IMR-90 (cell line): Measurements from ENCODE around the gene SPATA32. TPM values are rescaled to one million over a fixed set of nuclear protein-coding genes. Genes with fewer than 3 reads are reported as not detected.

Experiments used
- ATAC-seq: fragments of 200-7000 bp; cut with Tn5 transposase; 2 replicates; pipeline ENCODE4 v1.9.1; 2020; ENCODE audit warnings: low read depth, mild to moderate bottlenecking, moderate library complexity
- BruUV-seq: library from RNA; stranded (reverse); fragments of 400-500 nt; replicated peaks from 2 replicates; lab custom pipeline; 2021; lab: Mats Ljungman, UMichigan
- CTCF ChIA-PET: fragments of 300-600 bp; formaldehyde crosslinking; extraction: SDS; loops from one replicate; lab custom pipeline; 2021; ENCODE audit warnings: antibody characterized with exemption; lab: Yijun Ruan, JAX
- POLR2A ChIA-PET: fragments of 300-600 bp; sonication (Branson Sonifier 250); formaldehyde crosslinking; loops from one replicate; lab custom pipeline; 2022; ENCODE audit warnings: antibody characterized with exemption; ENCODE audit not compliant: unreplicated experiment; lab: Charles Lee
- DNase-seq: peaks from one replicate; pipeline ENCODE4 v3.0.0; 2013
- H2AFZ ChIP-seq: replicated peaks from 2 replicates; pipeline ENCODE3; 2013; ENCODE audit warnings: low read length, mild to moderate bottlenecking; ENCODE audit not compliant: poor library complexity
- H2AK5ac ChIP-seq: 2 replicates; pipeline ENCODE4 v1.6.1; 2013; ENCODE audit warnings: low read depth, low read length, inconsistent platforms
- H2AK9ac ChIP-seq: replicated peaks from 2 replicates; pipeline ENCODE3; 2013; ENCODE audit warnings: mild to moderate bottlenecking, low read depth, low read length, moderate library complexity; ENCODE audit not compliant: poor library complexity
- H2BK120ac ChIP-seq: 2 replicates; pipeline ENCODE4 v1.6.1; 2013; ENCODE audit warnings: low read depth, low read length, inconsistent platforms
- H2BK15ac ChIP-seq: 3 replicates; pipeline ENCODE4 v1.6.1; 2013; ENCODE audit warnings: low read depth, low read length, inconsistent platforms
- H2BK20ac ChIP-seq: 2 replicates; pipeline ENCODE4 v1.6.1; 2013; ENCODE audit warnings: low read depth, mild to moderate bottlenecking, inconsistent platforms, low read length, moderate library complexity
- H2BK5ac ChIP-seq: 2 replicates; pipeline ENCODE4 v1.6.1; 2013; ENCODE audit warnings: mild to moderate bottlenecking, low read depth, low read length, inconsistent platforms; ENCODE audit not compliant: poor library complexity, severe bottlenecking
- H3K14ac ChIP-seq: replicated peaks from 2 replicates; pipeline ENCODE4 v1.6.1; 2013; ENCODE audit warnings: low read depth, low read length, inconsistent platforms
- H3K18ac ChIP-seq: 2 replicates; pipeline ENCODE4 v1.6.1; 2013; ENCODE audit warnings: low read depth, low read length, control low read depth
- H3K23ac ChIP-seq: 2 replicates; pipeline ENCODE4 v1.6.1; 2013; ENCODE audit warnings: low read depth, low read length, inconsistent platforms
- H3K27ac ChIP-seq: 2 replicates; pipeline ENCODE4 v1.5.1; 2013; ENCODE audit warnings: mild to moderate bottlenecking, control low read depth, low read length; ENCODE audit not compliant: insufficient read depth
- H3K27me3 ChIP-seq: 2 replicates; pipeline ENCODE4 v1.6.1; 2013; ENCODE audit warnings: low read length; ENCODE audit not compliant: control insufficient read depth, insufficient read depth
- H3K36me3 ChIP-seq: 2 replicates; pipeline ENCODE4 v1.6.1; 2013; ENCODE audit warnings: low read length, mixed read lengths; ENCODE audit not compliant: control insufficient read depth, insufficient read depth
- H3K4ac ChIP-seq: 2 replicates; pipeline ENCODE4 v1.6.1; 2013; ENCODE audit warnings: low read depth, low read length, inconsistent platforms
- H3K4me1 ChIP-seq: 2 replicates; pipeline ENCODE4 v1.6.1; 2013; ENCODE audit warnings: low read length, mixed read lengths; ENCODE audit not compliant: control insufficient read depth, insufficient read depth
- H3K4me2 ChIP-seq: 2 replicates; pipeline ENCODE4 v1.6.1; 2013; ENCODE audit warnings: low read depth, mild to moderate bottlenecking, control low read depth, low read length, moderate library complexity
- H3K4me3 ChIP-seq: 2 replicates; pipeline ENCODE4 v1.5.1; 2013; ENCODE audit warnings: low read depth, mild to moderate bottlenecking, control low read depth, low read length, moderate library complexity; ENCODE audit not compliant: insufficient read depth
- H3K56ac ChIP-seq: 2 replicates; pipeline ENCODE4 v1.6.1; 2013; ENCODE audit warnings: low read length, inconsistent platforms; ENCODE audit not compliant: insufficient read depth; ENCODE audit errors: extremely low read depth
- H3K79me1 ChIP-seq, 2 experiments: 2 replicates each; pipeline ENCODE4 v1.6.1; 2013; ENCODE audit warnings: low read length in 2 of 2, inconsistent platforms in 1 of 2, low read depth in 1 of 2
- H3K9ac ChIP-seq: 2 replicates; pipeline ENCODE4 v1.6.1; 2013; ENCODE audit warnings: low read depth, low read length, control low read depth
- H3K9me1 ChIP-seq: 2 replicates; pipeline ENCODE4 v1.6.1; 2013; ENCODE audit warnings: low read length, inconsistent platforms; ENCODE audit not compliant: insufficient read depth
- H3K9me3 ChIP-seq: 2 replicates; pipeline ENCODE4 v1.6.1; 2013; ENCODE audit warnings: low read length; ENCODE audit not compliant: control insufficient read depth, insufficient read depth
- H4K20me1 ChIP-seq: 2 replicates; pipeline ENCODE4 v1.6.1; 2013; ENCODE audit warnings: low read length, inconsistent platforms; ENCODE audit not compliant: insufficient read depth
- H4K5ac ChIP-seq: 2 replicates; pipeline ENCODE4 v1.6.1; 2013; ENCODE audit warnings: mild to moderate bottlenecking, low read depth, low read length, control low read depth
- H4K8ac ChIP-seq, 2 experiments: 2 replicates each; pipeline ENCODE4 v1.6.1; 2013; ENCODE audit warnings: low read depth in 2 of 2, low read length in 2 of 2, control low read depth in 1 of 2, inconsistent platforms in 1 of 2
- H4K91ac ChIP-seq: 2 replicates; pipeline ENCODE4 v1.6.1; 2013; ENCODE audit warnings: low read depth, low read length, inconsistent platforms; ENCODE audit not compliant: insufficient read depth
- MAFK ChIP-seq: IDR thresholded peaks from 2 replicates; pipeline ENCODE4 v1.6.1; 2012; ENCODE audit warnings: low read depth, low read length, improper control_type of control experiment
- MXI1 ChIP-seq: IDR thresholded peaks from 2 replicates; pipeline ENCODE4 v1.6.1; 2012; ENCODE audit warnings: low read depth, mild to moderate bottlenecking, low read length, moderate library complexity, borderline replicate concordance
- POLR2A ChIP-seq: IDR thresholded peaks from 2 replicates; pipeline ENCODE4 v1.6.1; 2012; ENCODE audit warnings: mild to moderate bottlenecking, low read depth, low read length
- RAD21 ChIP-seq: IDR thresholded peaks from 2 replicates; pipeline ENCODE4 v1.6.1; 2012; ENCODE audit warnings: low read length, improper control_type of control experiment
- RFX5 ChIP-seq: IDR thresholded peaks from 2 replicates; pipeline ENCODE4 v1.8.0; 2012; ENCODE audit warnings: low read depth, mild to moderate bottlenecking, low read length, moderate library complexity
- SMC3 ChIP-seq: fragments of 150-350 bp; IDR thresholded peaks from 2 replicates; pipeline ENCODE4 v1.6.1; 2016; ENCODE audit warnings: low read depth, mild to moderate bottlenecking, antibody characterized with exemption, low read length, moderate library complexity
- WGBS, 2 experiments: methylation state at CpG; one replicate each; pipeline versions ENCODE4 v1.1.5 to v1.1.7; 2013; ENCODE audit warnings: missing lambda C conversion rate in 2 of 2; ENCODE audit not compliant: insufficient read length in 1 of 2; ENCODE audit errors: extremely low coverage in 2 of 2; 5-methylcytosine and 5-hydroxymethylcytosine counted together
- dilution Hi-C: fragments of 300-500 bp; cut with HindIII; formaldehyde crosslinking; loops from one replicate; pipeline ENCODE4 v1.14.3; 2018; ENCODE audit warnings: low sequenced_read_pairs; ENCODE audit not compliant: unreplicated experiment
- in situ Hi-C: fragments of 300-500 bp; cut with MboI; formaldehyde crosslinking; loops from 3 replicates; pipeline ENCODE4 v1.14.3; 2019; ENCODE audit warnings: low sequenced_read_pairs, inconsistent platforms, mixed read lengths
- intact Hi-C: fragments of 100-400 bp; cut with micrococcal nuclease; formaldehyde crosslinking; loops from 2 replicates; pipeline ENCODE4 v1.10.0; 2022
- polyA plus RNA-seq, 3 experiments: library from polyadenylated mRNA; depleted of rRNA; stranded (reverse); fragments of >200 nt; gene quantifications; 2 replicates each; pipeline ENCODE4 v1.2.3, GENCODE V29; 2012; ENCODE audit warnings: low replicate concordance in 1 of 3
- total RNA-seq: library from RNA; depleted of rRNA; stranded (reverse); fragments of >200 nt; gene quantifications from 2 replicates; pipeline ENCODE4 v1.2.3, GENCODE V29; 2012
- TF ChIP-seq, protein P1 (sequence below): conservative IDR thresholded peaks from 2 replicates; pipeline ENCODE4 v1.5.1; 2012; ENCODE audit warnings: mild to moderate bottlenecking, low read depth, low read length, improper control_type of control experiment

SPATA32 gene
- total and polyA plus RNA-seq, 2 of the 4 experiments (the other 2 are of a cell fraction): 0.18 TPM; not detected in 1

DNA sequence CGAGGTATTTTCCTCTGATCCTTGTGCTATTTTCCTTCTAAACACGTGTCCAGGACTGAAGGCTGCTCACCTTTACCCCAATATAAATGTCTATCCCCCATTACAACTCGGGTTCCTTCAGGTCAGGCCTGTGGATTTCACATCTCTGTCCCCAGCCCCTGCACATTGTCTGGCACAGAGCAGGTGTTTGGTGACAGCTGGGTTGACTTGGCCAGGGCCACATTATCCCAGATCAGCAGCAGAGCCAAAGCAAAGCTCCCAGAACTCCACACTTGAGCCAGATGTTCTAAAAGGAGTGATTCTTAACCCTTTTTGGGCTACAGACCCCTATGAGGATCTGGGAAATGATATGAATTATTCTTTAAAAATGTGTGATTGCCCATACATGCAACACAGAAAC lies 18.0 kb upstream of the SPATA32 start:
- Histone ChIP-seq H2BK15ac (no peak overlapping the region), H3K18ac (no peak overlapping the region), H3K36me3 (peaks cover 32% of the 10 kb centered on the region), H3K14ac (no peak overlapping the region), H3K9me1 (peaks cover 8% of the 10 kb centered on the region; the same call in 1 of the 2 replicates), H4K20me1 (peaks cover 8% of the 10 kb centered on the region; the same call in 1 of the 2 replicates), H3K9ac (no peak overlapping the region), H2BK5ac (no peak overlapping the region), H3K27ac (no peak overlapping the region), H3K4me2 (no peak overlapping the region), H2AK5ac (no peak overlapping the region), H3K79me1 (peaks cover 5 to 24% of the 10 kb centered on the region in 2 experiments; a peak in 2 of 4 replicates), H3K56ac (no peak overlapping the region), H3K23ac (no peak overlapping the region), H4K8ac (no peak overlapping the region), H2AK9ac (no peak overlapping the region), H4K5ac (no peak overlapping the region), H3K4me1 (peaks cover 19% of the 10 kb centered on the region), H3K4me3 (no peak overlapping the region), H4K91ac (no peak overlapping the region), H2AFZ (no peak overlapping the region), H2BK120ac (no peak overlapping the region), H3K27me3 (no peaks in the 10 kb centered on the region), H3K9me3 (no peaks in the 10 kb centered on the region), H3K4ac (no peak overlapping the region), H2BK20ac (no peak overlapping the region)
- in situ Hi-C loops (loop anchor here (5.0 kb wide), 1 partner anchor 107 kb away; no protein-coding TSS in a partner anchor), dilution Hi-C loops (no loop called here), intact Hi-C loops (no loop called here)
- TF ChIP-seq, protein P1, sequence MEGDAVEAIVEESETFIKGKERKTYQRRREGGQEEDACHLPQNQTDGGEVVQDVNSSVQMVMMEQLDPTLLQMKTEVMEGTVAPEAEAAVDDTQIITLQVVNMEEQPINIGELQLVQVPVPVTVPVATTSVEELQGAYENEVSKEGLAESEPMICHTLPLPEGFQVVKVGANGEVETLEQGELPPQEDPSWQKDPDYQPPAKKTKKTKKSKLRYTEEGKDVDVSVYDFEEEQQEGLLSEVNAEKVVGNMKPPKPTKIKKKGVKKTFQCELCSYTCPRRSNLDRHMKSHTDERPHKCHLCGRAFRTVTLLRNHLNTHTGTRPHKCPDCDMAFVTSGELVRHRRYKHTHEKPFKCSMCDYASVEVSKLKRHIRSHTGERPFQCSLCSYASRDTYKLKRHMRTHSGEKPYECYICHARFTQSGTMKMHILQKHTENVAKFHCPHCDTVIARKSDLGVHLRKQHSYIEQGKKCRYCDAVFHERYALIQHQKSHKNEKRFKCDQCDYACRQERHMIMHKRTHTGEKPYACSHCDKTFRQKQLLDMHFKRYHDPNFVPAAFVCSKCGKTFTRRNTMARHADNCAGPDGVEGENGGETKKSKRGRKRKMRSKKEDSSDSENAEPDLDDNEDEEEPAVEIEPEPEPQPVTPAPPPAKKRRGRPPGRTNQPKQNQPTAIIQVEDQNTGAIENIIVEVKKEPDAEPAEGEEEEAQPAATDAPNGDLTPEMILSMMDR: no peak
- TF ChIP-seq MXI1 (no peak), MAFK (no peak), SMC3 (no peak), POLR2A (no peak), RAD21 (no peak), RFX5 (no peak)
- ChIA-PET POLR2A (no interaction called here), CTCF (no interaction called here)
- ATAC-seq: no peak
- 18% methylated on average over 2 of the region's 3 CpGs; no CpG with 5 or more reads in 1 of the 2 experiments for WGBS, 2 experiments
- no peak for DNase-seq
- no TSS peak for BruUV-seq
